ENCODE data around the gene TUBB2B.

GRCh38 chr6:3260772-3261517, 33.5 kb upstream of the TUBB2B start:
- TF ChIP-seq EP300 (IDR thresholded peaks at IDR 0.05) = no peak
- no peak for TF ChIP-seq CTCF (IDR thresholded peaks at IDR 0.05)
